Stimulated activated CD4-positive, alpha-beta T cell treated with anti-CD3 and anti-CD28 coated beads, Interleukin-4, amount 100 ng/mL, for 4 hours (primary cell): ENCODE results near the gene IQGAP1.
"Not testable (repeated sequence)": the region's sequence is repeated elsewhere in the genome, so short reads cannot be mapped to it uniquely, and the experiment has no call there.

Experiments used
- DNase-seq, 2 experiments: peaks; one replicate each; pipeline ENCODE4 v3.0.0-alpha.2; 2020

Gene IQGAP1

GRCh38 chr15:90379263-90379662 lies 8.8 kb upstream of the IQGAP1 start:
- DNase-seq: no peak

- no peak for DNase-seq
Measured at GRCh38 chr15:90381515-90381914, 6.5 kb upstream of the IQGAP1 start.

GRCh38 chr15:90382320-90382719 lies 5.7 kb upstream of the IQGAP1 start:
- DNase-seq: no peak

GRCh38 chr15:90386221-90386620 lies 1.8 kb upstream of the IQGAP1 start:
- DNase-seq: no peak

GRCh38 chr15:90388462-90389380 lies 679 bp downstream of the IQGAP1 start:
- peak; percentile 26 to 43 for DNase-seq

GRCh38 chr15:90389513-90389912 lies 1.5 kb downstream of the IQGAP1 start:
- no peak for DNase-seq

- DNase-seq: no peak
Measured at GRCh38 chr15:90393040-90393439, 5.0 kb downstream of the IQGAP1 start.

GRCh38 chr15:90394074-90394473 lies 6.0 kb downstream of the IQGAP1 start:
- DNase-seq: no peak

GRCh38 chr15:90394748-90395442 lies 6.9 kb downstream of the IQGAP1 start:
- DNase-seq: no peak

GRCh38 chr15:90396321-90396720 lies 8.3 kb downstream of the IQGAP1 start:
- DNase-seq: no peak

GRCh38 chr15:90400005-90400758 lies 12.1 kb downstream of the IQGAP1 start:
- DNase-seq: no peak

GRCh38 chr15:90400759-90401314 lies 12.8 kb downstream of the IQGAP1 start:
- DNase-seq: peak in 1 of 2 experiments; percentile 51

- no peak for DNase-seq
Measured at GRCh38 chr15:90401495-90401894, 13.5 kb downstream of the IQGAP1 start.

GRCh38 chr15:90402223-90402622 lies 14.2 kb downstream of the IQGAP1 start:
- no peak for DNase-seq

- DNase-seq: no peak
Measured at GRCh38 chr15:90402767-90403166, 14.7 kb downstream of the IQGAP1 start.

GRCh38 chr15:90405055-90405607 lies 17.1 kb downstream of the IQGAP1 start:
- no peak for DNase-seq

GRCh38 chr15:90407336-90407735 lies 19.3 kb downstream of the IQGAP1 start:
- no peak for DNase-seq

- no peak for DNase-seq
Measured at GRCh38 chr15:90407871-90408317, 19.9 kb downstream of the IQGAP1 start.

- no peak for DNase-seq
Measured at GRCh38 chr15:90408657-90409056, 20.6 kb downstream of the IQGAP1 start.

GRCh38 chr15:90409587-90409986 lies 21.5 kb downstream of the IQGAP1 start:
- not testable (repeated sequence) for DNase-seq

- DNase-seq: not testable (repeated sequence)
Measured at GRCh38 chr15:90410316-90410715, 22.3 kb downstream of the IQGAP1 start.

- no peak for DNase-seq
Measured at GRCh38 chr15:90411176-90411575, 23.1 kb downstream of the IQGAP1 start.
